Keratinocyte (primary cell): ENCODE data around the gene COL11A1. TPM values are rescaled to one million over a fixed set of nuclear protein-coding genes. Genes with fewer than 3 reads are reported as not detected.

Source experiments
- DNase-seq: peaks from one replicate; pipeline ENCODE4 v3.0.0-alpha.2; 2011; ENCODE audit warnings: low read depth, missing footprints, low spot score
- FAIRE-seq: peaks from 2 replicates; lab custom pipeline; 2011; peaks lifted over from hg19 to GRCh38; lab: Jason Lieb, UNC
- H2AFZ ChIP-seq: 2 replicates; pipeline ENCODE4 v1.6.0; 2012; ENCODE audit warnings: low read length, control low read depth, inconsistent platforms; ENCODE audit not compliant: control insufficient read depth
- H3K27ac ChIP-seq: 2 replicates; pipeline ENCODE4 v1.5.1; 2011; ENCODE audit warnings: low read length; ENCODE audit not compliant: control insufficient read depth, insufficient read depth
- H3K27me3 ChIP-seq: 3 replicates; pipeline ENCODE4 v1.6.0; 2011; ENCODE audit warnings: low read length; ENCODE audit not compliant: control insufficient read depth, insufficient read depth; ENCODE audit errors: extremely low read depth
- H3K36me3 ChIP-seq, 2 experiments: 2 replicates in 1 of 2; 3 replicates in 1 of 2; pipeline ENCODE4 v1.5.1; 2011; ENCODE audit warnings: low read length in 2 of 2, mild to moderate bottlenecking in 1 of 2; ENCODE audit not compliant: control insufficient read depth in 2 of 2, insufficient read depth in 2 of 2; ENCODE audit errors: extremely low read depth in 1 of 2
- H3K4me1 ChIP-seq: 3 replicates; pipeline ENCODE4 v1.5.1; 2011; ENCODE audit warnings: low read length; ENCODE audit not compliant: control insufficient read depth, insufficient read depth; ENCODE audit errors: extremely low read depth
- H3K4me2 ChIP-seq: 3 replicates; pipeline ENCODE4 v1.6.0; 2011; ENCODE audit warnings: low read depth, low read length; ENCODE audit not compliant: control insufficient read depth, insufficient read depth; ENCODE audit errors: extremely low read depth
- H3K4me3 ChIP-seq, 3 experiments: fragments of 200-600 bp in 1 of 3; sonication (generic) in 1 of 3; 2 replicates in 2 of 3; 3 replicates in 1 of 3; pipeline ENCODE4 v1.5.1; 2011 to 2016; ENCODE audit warnings: low read length in 3 of 3, mild to moderate bottlenecking in 3 of 3, control low read depth in 2 of 3, inconsistent platforms in 1 of 3, low read depth in 1 of 3, mixed read lengths in 1 of 3, mixed run types in 1 of 3, moderate library complexity in 1 of 3; ENCODE audit not compliant: control insufficient read depth in 2 of 3, insufficient read depth in 2 of 3; ENCODE audit errors: extremely low read depth in 1 of 3
- H3K79me2 ChIP-seq: 2 replicates; pipeline ENCODE4 v1.6.0; 2012; ENCODE audit warnings: low read length; ENCODE audit not compliant: control insufficient read depth, insufficient read depth
- H3K9ac ChIP-seq: 3 replicates; pipeline ENCODE4 v1.6.0; 2011; ENCODE audit warnings: low read length; ENCODE audit not compliant: control insufficient read depth, insufficient read depth; ENCODE audit errors: extremely low read depth
- H3K9me1 ChIP-seq: 3 replicates; pipeline ENCODE4 v1.6.0; 2011; ENCODE audit warnings: low read length; ENCODE audit not compliant: control insufficient read depth, insufficient read depth; ENCODE audit errors: extremely low read depth
- H3K9me3 ChIP-seq: 2 replicates; pipeline ENCODE4 v1.5.1; 2012; ENCODE audit warnings: low read depth, low read length; ENCODE audit not compliant: control insufficient read depth
- H4K20me1 ChIP-seq: 3 replicates; pipeline ENCODE4 v1.6.0; 2011; ENCODE audit warnings: low read length; ENCODE audit not compliant: control insufficient read depth, insufficient read depth; ENCODE audit errors: extremely low read depth
- CTCF ChIP-seq, 3 experiments: IDR thresholded peaks in 1 of 3; conservative IDR thresholded peaks in 1 of 3; optimal IDR thresholded peaks in 1 of 3; 2 replicates in 2 of 3; 3 replicates in 1 of 3; pipeline versions ENCODE3 to v1.5.1; 2011; ENCODE audit warnings: low read length in 3 of 3, mild to moderate bottlenecking in 3 of 3, moderate library complexity in 2 of 3, control low read depth in 1 of 3, inconsistent platforms in 1 of 3; ENCODE audit not compliant: insufficient read depth in 2 of 3; ENCODE audit errors: extremely low read depth in 1 of 3
- EZH2 ChIP-seq: IDR thresholded peaks from one replicate; pipeline ENCODE4 v1.6.1; 2012; ENCODE audit warnings: inconsistent platforms, mild to moderate bottlenecking, low read length, moderate library complexity
- dilution Hi-C: fragments of 300-500 bp; cut with MboI; formaldehyde crosslinking; loops from one replicate; pipeline ENCODE4 v1.7.0; 2020; ENCODE audit warnings: low sequenced_read_pairs; ENCODE audit not compliant: extremely low pct_ligation_motif_present
- polyA plus RNA-seq, 5 experiments: library from polyadenylated mRNA; depleted of rRNA in 3 of 5; stranded (reverse) in 3 of 5; stranded (forward) in 1 of 5; unstranded in 1 of 5; fragments of >200 nt; gene quantifications; 1 replicate in 1 of 5; 2 replicates in 3 of 5; 3 replicates in 1 of 5; pipeline versions ENCODE4 v1.2.1 to v1.2.3, GENCODE V29; 2011 to 2012; ENCODE audit warnings: missing spikeins in 2 of 5, low read depth in 1 of 5, low replicate concordance in 1 of 5

The COL11A1 gene
- polyA plus RNA-seq, 1 donor (not counting 4 experiments of a cell fraction or from before 2014, with no cell fraction given), result 0.37 TPM

GRCh38 chr1:102896771-102897170, 211.6 kb downstream of the COL11A1 start:
- dilution Hi-C loops, result no loop called here
- Histone ChIP-seq H4K20me1 (no peaks in the 10 kb centered on the region), H3K27me3 (no peaks in the 10 kb centered on the region), H2AFZ (no peak overlapping the region), H3K4me2 (no peak overlapping the region), H3K27ac (no peak overlapping the region), H3K9me1 (no peaks in the 10 kb centered on the region), H3K36me3 (no peaks in the 10 kb centered on the region), H3K9me3 (no peaks in the 10 kb centered on the region), H3K4me3 (no peak overlapping the region), H3K9ac (no peak overlapping the region), H3K79me2 (no peaks in the 10 kb centered on the region), H3K4me1 (no peaks in the 10 kb centered on the region)
- FAIRE-seq (no peak), DNase-seq (no peak)
- TF ChIP-seq CTCF (optimal IDR thresholded peaks at IDR 0.05 in 1 of 3, IDR thresholded peaks at IDR 0.05 in 1 of 3, conservative IDR thresholded peaks at IDR 0.05 in 1 of 3; ENCODE audit: extremely low read depth in 1 of 3, insufficient read depth in 2 of 3, low read length in 3 of 3), result no peak
- no peak for TF ChIP-seq EZH2

- no peak for DNase-seq
- Histone ChIP-seq H3K27ac (no peak overlapping the region), H3K9me1 (no peaks in the 10 kb centered on the region), H4K20me1 (no peaks in the 10 kb centered on the region), H3K27me3 (no peaks in the 10 kb centered on the region), H3K4me2 (no peak overlapping the region), H2AFZ (no peak overlapping the region), H3K4me3 (no peak overlapping the region), H3K36me3 (no peaks in the 10 kb centered on the region), H3K4me1 (no peaks in the 10 kb centered on the region), H3K9ac (no peak overlapping the region), H3K9me3 (no peaks in the 10 kb centered on the region), H3K79me2 (no peaks in the 10 kb centered on the region)
- FAIRE-seq, result no peak
- dilution Hi-C loops, result no loop called here
- TF ChIP-seq CTCF (optimal IDR thresholded peaks at IDR 0.05 in 1 of 3, IDR thresholded peaks at IDR 0.05 in 1 of 3, conservative IDR thresholded peaks at IDR 0.05 in 1 of 3; ENCODE audit: extremely low read depth in 1 of 3, insufficient read depth in 2 of 3, low read length in 3 of 3) (no peak), EZH2 (no peak)
Observed at GRCh38 chr1:102896286-102896685, 212.0 kb downstream of the COL11A1 start.
